Activated naive CD4-positive, alpha-beta T cell (primary cell): ENCODE data around the gene CTCFL.
"Not testable (repeated sequence)": the region's sequence is repeated elsewhere in the genome, so short reads cannot be mapped to it uniquely, and the experiment has no call there.

Experiments
- DNase-seq, 4 experiments: peaks; one replicate each; lab custom pipeline; 2025; lab: John Stamatoyannopoulos, UW

The CTCFL gene

GRCh38 chr20:57508831-57509230 is 16.1 kb downstream of the CTCFL start:
- DNase-seq, result no peak

GRCh38 chr20:57508381-57508780 is 16.6 kb downstream of the CTCFL start:
- no peak for DNase-seq

- no peak for DNase-seq
Measured at GRCh38 chr20:57507477-57507876, 17.5 kb downstream of the CTCFL start.

GRCh38 chr20:57505979-57506378 is 19.0 kb downstream of the CTCFL start:
- no peak for DNase-seq

- DNase-seq, result no peak
Measured at GRCh38 chr20:57504411-57504810, 20.5 kb downstream of the CTCFL start.

- DNase-seq, result no peak
Measured at GRCh38 chr20:57503035-57503658, 21.8 kb downstream of the CTCFL start.

GRCh38 chr20:57502336-57502700 is 22.6 kb downstream of the CTCFL start:
- no peak for DNase-seq

GRCh38 chr20:57501461-57502335 is 23.2 kb downstream of the CTCFL start:
- no peak for DNase-seq

GRCh38 chr20:57500962-57501361 is 24.0 kb downstream of the CTCFL start:
- no peak for DNase-seq

GRCh38 chr20:57500235-57500634 is 24.7 kb downstream of the CTCFL start:
- no peak for DNase-seq

GRCh38 chr20:57499676-57500075 is 25.3 kb downstream of the CTCFL start:
- DNase-seq, result no peak

- peak in 1 of 4 experiments; percentile 12 for DNase-seq
Measured at GRCh38 chr20:57498425-57499400, 26.2 kb downstream of the CTCFL start.

- no peak for DNase-seq
Measured at GRCh38 chr20:57496592-57496991, 28.3 kb downstream of the CTCFL start.

GRCh38 chr20:57495978-57496377 is 29.0 kb downstream of the CTCFL start:
- no peak for DNase-seq

GRCh38 chr20:57493091-57493615 is 31.8 kb downstream of the CTCFL start:
- no peak for DNase-seq

GRCh38 chr20:57491373-57491772 is 33.6 kb downstream of the CTCFL start:
- no peak for DNase-seq

- DNase-seq, result not testable (repeated sequence)
Measured at GRCh38 chr20:57488277-57488676, 36.7 kb downstream of the CTCFL start.

- DNase-seq, result no peak
Measured at GRCh38 chr20:57485770-57486169, 39.2 kb downstream of the CTCFL start.

- no peak for DNase-seq
Measured at GRCh38 chr20:57484772-57485171, 40.2 kb downstream of the CTCFL start.

GRCh38 chr20:57483287-57484050 is 41.5 kb downstream of the CTCFL start:
- DNase-seq, result no peak

GRCh38 chr20:57482796-57483195 is 42.1 kb downstream of the CTCFL start:
- no peak for DNase-seq
